22Rv1 (cell line): ENCODE data around the gene PSMD11.

Experiments used
- CTCF ChIP-seq: fragments of 450-650 bp; IDR thresholded peaks from 2 replicates; pipeline ENCODE4 v1.5.1; 2017; ENCODE audit warnings: mild to moderate bottlenecking
- ZFX ChIP-seq: fragments of 450-650 bp; IDR thresholded peaks from 2 replicates; pipeline ENCODE4 v1.6.1; 2017; ENCODE audit warnings: antibody characterized with exemption, borderline replicate concordance

- TF ChIP-seq CTCF (no peak), ZFX (no peak)
Observed at GRCh38 chr17:32504166-32504990, 60.1 kb downstream of the PSMD11 start.
